GM11168 (cell line): ENCODE measurements around the gene FAM83G.
"Not testable (repeated sequence)": the region's sequence is repeated elsewhere in the genome, so short reads cannot be mapped to it uniquely, and the experiment has no call there.

ENCODE experiments used
- in situ Hi-C: fragments of 300-500 bp; cut with MboI; formaldehyde crosslinking; loops from one replicate; pipeline ENCODE4 v1.12.0; 2022; ENCODE audit warnings: low sequenced_read_pairs; ENCODE audit not compliant: unreplicated experiment

The FAM83G gene, protein sequence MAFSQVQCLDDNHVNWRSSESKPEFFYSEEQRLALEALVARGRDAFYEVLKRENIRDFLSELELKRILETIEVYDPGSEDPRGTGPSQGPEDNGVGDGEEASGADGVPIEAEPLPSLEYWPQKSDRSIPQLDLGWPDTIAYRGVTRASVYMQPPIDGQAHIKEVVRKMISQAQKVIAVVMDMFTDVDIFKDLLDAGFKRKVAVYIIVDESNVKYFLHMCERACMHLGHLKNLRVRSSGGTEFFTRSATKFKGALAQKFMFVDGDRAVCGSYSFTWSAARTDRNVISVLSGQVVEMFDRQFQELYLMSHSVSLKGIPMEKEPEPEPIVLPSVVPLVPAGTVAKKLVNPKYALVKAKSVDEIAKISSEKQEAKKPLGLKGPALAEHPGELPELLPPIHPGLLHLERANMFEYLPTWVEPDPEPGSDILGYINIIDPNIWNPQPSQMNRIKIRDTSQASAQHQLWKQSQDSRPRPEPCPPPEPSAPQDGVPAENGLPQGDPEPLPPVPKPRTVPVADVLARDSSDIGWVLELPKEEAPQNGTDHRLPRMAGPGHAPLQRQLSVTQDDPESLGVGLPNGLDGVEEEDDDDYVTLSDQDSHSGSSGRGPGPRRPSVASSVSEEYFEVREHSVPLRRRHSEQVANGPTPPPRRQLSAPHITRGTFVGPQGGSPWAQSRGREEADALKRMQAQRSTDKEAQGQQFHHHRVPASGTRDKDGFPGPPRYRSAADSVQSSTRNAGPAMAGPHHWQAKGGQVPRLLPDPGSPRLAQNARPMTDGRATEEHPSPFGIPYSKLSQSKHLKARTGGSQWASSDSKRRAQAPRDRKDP

DNA sequence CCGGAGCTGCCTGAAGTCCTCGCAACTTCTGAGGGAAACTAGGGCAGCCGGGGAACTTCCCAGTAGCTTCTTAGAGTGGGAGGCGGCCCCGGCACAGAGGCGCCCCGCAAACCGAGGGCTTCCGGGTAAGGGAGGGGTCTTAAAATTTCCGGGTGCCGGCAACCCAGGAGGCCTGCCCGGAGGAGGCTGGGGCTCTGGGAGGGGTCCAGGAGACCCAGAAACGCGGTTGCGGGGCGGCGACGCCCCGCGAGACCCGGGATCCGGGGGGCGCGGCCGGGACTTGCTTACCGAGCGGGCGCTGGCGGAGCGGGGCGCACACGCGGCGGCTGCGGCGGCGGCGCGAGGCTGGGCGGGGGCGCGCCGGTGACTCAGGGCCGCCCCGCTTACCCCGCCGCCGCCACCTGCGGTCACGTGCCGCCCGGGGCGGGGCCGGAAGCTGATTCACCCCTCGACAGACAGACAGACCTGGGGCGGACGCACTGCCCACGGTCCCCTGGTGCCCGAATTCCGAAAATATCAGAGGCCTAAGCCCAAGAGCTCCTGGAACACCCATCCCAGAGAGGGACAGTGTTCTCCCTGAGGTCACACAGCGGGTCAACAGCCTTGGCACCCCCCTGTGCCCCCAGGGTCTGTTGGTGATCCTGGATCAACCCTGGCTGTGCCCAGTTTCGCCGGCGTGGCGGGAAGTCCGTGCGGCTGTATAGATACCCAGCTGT is at the start of gene FAM83G:
FAM83G (minus strand) TSS at position 344 of the 716 bp plus-strand sequence. CDS start 723 bp downstream, outside the sequence.
- in situ Hi-C loops: no loop called here

DNA sequence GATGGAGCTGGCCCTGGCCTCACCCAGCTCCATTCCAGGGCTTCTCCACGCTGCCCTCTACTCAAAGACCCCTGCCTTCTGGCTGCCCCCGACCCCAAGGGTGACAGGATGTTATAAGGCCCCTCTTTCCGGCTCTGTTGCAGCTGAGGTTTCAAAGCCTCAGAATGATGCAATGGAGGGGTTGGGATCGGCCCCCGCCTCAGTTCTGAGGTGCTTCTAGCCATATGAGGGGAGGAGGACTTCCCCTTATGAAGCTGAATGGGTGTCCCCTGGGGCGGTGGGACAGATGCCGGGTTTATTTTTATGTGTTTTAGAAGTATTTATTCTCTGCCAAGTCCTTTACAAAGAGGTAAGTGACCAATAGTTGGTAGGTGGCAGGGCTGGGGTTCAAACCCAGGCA is 44.3 kb upstream of the FAM83G start:
- in situ Hi-C loops: not testable (repeated sequence)

DNA sequence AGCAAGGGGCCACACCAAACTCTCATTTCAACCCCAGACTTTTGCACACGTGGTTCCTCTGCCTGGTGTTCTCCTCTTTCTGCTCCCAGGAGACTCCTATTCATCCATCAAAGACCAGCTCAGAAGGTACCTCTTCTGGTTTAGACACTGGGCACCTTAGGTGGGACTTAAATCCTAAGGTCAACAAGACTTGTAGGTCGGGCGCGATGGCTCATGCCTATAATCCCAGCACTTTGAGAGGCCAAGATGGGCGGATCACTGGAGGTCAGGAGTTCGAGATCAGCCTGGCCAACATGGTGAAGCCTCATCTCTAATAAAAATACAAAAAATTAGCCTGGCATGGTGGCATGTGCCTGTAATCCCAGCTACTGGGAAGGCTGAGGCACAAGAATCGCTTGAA is 42.9 kb upstream of the FAM83G start:
- in situ Hi-C loops: not testable (repeated sequence)

DNA sequence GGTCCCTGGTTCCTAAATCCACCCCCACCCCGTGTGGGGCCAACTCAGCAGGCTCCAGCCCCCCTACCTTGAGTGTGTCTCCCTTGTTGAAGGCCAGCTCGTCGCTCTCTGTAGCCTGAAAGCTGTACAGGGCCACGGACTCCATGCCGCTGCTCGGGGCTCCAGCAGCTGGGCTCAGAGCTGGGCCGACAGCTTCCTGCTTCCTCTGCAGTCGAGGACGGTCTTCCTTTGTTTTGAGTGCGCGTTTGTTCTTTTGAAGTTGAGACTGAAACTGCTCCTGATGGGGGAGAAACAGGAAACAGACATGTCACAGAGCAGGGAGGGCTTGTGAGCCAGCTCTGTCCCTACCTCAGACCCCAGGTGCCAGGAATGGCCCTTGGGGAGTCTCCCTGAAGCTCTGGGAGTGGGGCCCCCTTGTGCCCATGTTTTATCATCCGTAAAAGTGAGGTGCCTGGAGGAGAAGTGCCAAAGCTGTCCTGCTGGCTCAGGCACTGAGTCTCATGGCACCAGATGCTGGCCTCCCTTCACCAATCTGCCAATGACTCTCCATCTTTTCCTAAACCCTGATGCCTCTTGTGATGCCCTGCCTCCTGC is 42.3 kb upstream of the FAM83G start, which contains the start of gene GRAP:
GRAP (minus strand) TSS at position 176 of the 594 bp plus-strand sequence; CDS start at position 145, 31 bp downstream.
- in situ Hi-C loops: not testable (repeated sequence)

DNA sequence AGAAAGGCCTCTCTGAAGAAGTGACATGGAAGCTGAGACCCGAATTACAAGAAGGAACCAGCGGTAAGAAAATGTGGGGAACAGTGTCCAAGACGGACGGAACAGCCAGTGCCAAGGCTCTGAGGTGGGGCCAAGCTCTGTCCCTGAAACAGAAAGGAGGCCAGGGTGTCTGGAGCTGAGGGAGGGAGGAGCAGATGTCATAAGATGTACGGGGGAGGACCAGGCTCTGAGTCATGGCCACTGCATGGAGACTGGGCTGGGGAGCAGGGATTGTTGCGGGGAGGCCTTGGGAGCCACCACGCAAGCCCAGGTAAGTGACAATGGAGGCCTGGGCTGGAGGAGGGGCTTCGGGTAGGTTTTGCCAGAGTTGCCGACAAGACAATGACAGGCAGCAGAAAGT is 40.1 kb upstream of the FAM83G start:
- in situ Hi-C loops: not testable (repeated sequence)

DNA sequence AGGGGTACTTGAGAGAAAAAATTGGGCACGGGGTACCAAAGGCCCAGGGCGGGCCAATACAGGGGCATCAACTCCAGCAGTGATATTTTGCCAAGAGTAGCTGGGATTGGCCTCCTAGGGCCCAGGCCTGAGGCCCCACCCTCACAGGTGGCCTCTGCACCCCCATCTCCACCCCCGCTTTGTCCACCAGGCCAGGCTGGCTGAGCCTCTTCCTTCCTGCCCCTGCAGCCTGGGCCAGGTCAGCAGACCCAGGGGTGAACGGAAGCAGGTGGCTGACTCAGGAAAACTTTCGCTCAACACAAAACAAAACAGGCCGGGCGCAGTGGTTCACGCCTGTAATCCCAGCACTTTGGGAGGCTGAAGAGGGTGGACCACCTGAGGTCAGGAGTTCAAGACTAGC is 38.5 kb upstream of the FAM83G start:
- in situ Hi-C loops: not testable (repeated sequence)

DNA sequence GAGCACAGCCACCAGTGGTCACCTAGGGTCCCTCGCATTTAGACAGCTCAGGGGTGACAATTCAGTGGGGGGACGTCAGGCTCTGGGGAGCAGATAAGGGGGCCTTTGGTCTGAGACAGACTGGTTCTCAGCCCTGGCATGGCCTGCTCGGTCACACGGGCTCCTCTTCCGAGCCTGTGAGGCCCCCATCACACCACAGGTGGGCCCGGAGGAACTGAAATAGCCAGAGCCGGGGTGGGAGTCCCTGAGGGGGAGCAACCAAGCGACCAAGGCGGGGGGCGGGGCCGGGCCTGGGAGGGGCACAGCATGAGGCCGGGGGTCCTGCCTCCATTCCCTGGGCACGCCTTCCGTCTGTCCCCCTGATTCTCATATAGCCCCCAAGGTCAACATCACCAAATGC is 37.8 kb upstream of the FAM83G start:
- in situ Hi-C loops: not testable (repeated sequence)

DNA sequence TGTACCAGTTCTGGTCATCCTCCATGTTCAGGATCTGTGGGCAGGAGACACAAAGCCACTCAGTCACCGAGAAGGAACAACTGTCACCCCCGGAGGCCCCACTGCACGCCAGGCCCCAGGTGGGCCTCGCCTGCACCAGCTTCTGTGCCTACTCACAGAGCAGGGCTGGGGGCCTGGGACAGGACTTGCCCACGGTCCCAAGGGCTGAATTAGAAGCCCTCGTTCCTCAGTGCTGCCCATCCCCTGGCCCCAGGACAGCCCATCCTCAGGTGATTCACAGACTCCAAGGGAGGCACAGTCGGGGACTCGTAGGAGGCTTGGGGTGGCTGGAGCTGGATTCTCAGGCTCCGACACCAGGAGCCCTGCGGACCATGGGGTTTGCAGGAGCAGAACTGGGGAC is 37.3 kb upstream of the FAM83G start:
- in situ Hi-C loops: not testable (repeated sequence)

DNA sequence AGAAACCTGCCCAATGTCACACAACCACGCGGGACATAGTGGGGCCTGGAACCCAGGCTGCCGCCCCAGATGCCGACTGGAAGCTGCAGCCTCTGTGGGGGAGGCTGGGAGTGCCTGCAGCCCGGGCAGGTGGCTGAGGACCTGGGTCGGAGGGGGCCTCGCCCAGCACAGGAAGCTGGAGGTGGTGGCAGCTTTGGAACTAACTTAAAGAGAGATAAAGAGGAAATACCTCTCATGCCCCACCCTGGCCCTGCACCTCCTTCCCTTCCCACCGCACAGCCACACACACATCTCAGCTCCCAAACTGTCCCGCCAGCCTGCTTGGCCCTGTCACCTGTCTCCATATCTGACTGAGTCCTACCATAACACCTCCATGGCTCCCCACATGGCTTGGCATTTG is 35.8 kb upstream of the FAM83G start:
- in situ Hi-C loops: not testable (repeated sequence)

DNA sequence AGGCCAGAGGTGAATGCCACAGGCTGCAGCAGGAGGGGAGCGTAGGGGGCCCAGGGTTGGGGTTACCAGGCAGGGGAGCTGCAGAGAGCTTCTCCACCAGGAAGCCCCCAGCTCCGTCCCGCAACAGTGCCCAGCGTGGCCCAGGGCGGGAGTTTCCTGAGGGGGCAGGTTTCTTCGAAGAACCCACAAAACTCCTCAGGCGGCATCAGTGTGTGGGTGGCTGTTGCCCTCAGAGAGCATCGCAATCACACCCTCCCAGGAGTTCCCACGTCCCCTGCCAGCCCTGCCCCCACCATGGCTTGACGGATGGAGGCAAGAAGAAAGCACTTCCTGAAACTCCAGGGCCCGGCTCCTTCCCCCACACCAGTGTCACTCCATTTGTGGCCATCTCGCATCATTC is 34.2 kb upstream of the FAM83G start:
- in situ Hi-C loops: not testable (repeated sequence)

DNA sequence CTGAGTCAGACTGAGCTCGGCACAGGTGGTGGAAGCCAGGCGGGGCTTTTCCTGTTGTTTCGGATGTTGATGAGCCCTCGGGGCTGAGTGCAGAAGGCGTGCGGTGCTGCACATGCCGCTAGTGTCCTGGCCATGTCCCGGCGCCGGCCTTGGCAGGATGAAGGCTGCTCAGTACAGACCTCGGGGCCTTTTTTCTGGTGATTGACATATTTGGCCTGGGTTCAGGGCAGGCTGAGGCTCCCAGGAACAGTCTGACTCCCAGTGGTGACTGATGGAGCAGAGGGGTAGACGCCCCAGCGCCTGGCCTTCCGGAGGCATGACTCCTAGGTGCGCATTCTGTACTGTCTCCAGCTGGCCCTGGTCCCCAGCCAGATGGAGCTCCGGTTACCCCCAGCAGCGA is 33.4 kb upstream of the FAM83G start:
- in situ Hi-C loops: not testable (repeated sequence)

DNA sequence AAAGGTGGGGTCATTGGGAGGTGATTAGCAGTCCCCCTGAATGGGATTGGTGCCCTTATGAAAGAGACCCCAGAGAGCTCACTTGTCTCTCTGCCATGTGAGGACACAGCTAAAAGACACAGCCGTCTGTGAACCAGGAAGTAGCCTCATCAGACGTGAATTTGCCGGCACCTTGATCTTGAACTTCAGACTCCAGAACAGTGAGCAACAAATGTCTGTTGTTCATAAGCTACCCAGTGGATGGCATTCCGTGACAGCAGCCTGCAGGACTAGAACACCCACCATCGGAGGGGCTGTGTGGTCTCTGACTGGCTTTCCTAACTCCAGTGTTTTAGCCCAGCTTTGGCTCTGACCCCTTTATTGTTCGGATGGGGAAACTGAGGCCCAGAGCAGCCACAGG is 33.0 kb upstream of the FAM83G start:
- in situ Hi-C loops: not testable (repeated sequence)

DNA sequence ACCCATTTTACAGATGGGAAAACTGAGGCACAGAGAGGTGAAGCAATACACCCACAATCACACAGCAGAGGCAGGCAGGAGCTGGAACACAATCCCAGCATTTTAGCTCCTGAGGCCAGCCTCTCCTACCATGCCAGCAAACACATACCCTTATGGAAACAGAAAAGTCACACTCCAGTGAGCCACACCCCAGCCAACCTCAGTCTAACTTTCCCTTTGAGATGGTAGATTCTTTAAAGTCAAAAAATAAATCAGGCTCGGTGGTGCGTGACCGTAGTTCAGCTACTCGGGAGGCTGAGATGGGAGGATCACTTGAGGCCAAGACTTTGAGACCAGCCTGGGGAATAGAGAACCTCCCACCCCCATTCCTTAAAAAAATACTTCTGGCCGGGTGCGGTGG is 31.6 kb upstream of the FAM83G start:
- in situ Hi-C loops: not testable (repeated sequence)

DNA sequence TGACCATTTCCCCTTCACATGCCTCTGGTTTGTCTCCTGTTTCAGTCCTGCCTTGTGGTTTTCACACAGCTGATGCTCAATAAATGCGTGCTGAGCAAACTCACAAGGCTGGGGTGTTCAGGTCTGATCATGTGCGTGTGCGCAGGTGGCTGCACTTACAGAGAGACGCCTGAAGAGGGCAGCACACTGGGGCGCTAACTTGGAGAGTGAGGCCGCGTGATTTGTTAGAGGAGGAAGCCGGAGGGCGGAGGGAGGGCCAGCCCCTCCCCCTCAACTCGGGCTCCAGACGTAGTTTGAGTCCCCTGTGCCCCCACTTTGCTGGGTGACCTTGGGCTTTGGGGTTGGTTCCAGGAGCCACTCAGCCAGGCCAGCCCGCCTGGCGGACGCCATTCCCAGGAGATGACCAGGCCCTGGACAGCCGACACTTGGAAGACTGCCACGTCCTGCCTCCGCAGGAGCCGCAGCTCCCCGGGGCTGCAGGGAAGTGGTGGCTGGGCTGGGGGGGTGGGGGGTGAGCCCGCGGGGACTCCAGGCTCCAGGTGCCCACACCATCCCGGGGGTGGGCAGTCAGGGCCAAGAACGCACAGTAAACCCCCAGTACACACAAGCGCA is 27.9 kb upstream of the FAM83G start:
- in situ Hi-C loops: not testable (repeated sequence)

DNA sequence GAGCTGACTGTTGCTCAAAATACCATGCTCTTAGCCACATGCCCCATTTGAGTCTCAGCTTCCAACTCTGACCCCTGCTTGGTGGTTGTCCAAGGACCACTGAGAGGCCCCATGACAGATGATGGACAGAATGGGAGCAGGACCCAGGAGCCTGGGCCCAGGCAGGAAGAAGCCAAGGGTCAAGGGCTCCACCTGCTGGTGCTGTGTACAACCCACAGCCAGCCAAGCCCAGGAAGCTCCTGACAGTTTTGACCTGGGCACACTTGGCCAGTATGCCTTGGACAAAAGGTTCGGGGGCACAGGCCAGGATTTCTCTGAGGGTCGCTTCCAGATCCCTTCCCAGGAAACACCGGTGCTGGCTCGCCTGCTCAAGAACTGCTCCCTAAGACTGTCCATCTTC is 27.2 kb upstream of the FAM83G start:
- in situ Hi-C loops: not testable (repeated sequence)

DNA sequence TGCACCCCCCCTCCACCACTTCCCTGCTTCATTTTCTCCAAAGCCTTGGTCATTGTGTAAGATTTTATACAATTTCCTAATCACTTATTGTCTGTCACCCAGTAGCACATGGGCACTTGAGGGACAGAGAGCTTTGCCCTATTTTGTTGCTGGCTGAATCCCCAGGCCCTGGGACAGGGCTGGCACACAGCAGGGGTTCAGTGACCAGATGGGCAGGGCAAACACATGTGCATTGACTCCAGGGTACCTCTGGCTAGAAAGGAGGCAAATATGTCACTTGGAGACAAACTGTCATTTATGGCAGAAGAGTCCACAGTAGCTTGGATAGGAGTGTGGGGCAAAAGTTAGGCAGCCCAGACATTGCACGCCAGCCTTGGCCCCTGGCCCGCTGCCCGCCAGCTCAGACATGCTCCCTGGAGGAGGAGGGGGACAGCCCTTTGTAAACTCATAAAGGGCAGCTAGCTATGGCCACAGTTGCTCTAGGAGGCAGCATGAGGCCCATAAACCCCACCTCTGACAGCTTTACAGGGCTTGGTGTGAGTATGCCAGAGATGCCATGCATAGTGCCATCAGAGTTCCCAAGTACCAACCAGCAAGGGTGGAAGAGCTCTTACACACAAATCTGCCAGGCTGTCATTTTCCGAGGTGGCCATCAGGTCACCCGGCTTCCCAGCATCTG is 26.3 kb upstream of the FAM83G start:
- in situ Hi-C loops: not testable (repeated sequence)

DNA sequence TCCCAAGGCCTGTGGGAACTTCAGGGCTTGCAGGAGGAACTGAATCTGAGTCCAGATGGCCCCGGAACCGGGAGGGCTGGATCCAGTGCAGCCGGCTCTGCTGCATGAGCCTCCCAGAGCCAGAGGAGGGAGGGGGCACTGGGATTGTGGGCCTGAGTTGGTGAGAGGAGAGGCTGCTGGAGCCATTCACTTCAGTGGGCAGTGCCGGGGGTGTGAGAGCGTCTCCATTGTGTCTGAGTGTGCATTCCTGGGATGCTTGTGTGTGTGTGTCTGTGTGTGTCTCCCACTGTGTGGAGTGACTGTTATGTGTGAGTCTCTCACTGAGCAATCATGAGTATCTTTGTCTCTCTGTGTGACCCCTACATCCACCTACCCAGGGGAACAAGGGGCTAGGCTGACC is 25.2 kb upstream of the FAM83G start:
- in situ Hi-C loops: loop anchor here (10.0 kb wide), 1 partner anchor 115 kb away; no protein-coding TSS in a partner anchor

DNA sequence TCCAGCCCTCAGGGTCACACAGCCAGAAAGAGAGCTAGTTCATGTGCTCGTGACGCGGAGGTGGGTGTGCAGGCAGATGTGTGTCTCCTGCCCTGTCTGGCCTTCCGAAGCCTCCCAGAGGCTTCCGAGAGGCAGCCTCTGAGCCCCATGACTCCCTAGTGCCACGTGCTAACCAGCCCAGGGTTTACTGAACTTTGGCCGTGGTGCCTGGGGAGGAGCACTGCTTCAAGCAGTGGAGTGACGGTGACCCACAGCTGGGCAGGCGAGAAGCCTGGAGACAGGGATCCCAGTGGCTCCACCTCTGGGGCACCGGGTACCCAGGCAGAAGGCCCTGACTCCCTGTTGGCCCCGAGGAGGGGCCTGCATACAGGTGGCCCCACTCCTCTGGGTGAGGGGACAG is 24.1 kb upstream of the FAM83G start:
- in situ Hi-C loops: loop anchor here (10.0 kb wide), 1 partner anchor 116 kb away; no protein-coding TSS in a partner anchor
